Activated CD4-positive, alpha-beta T cell treated with anti-CD3 and anti-CD28 coated beads for 24 hours (primary cell): ENCODE results near the gene GGACT.
"Not testable (repeated sequence)": the region's sequence is repeated elsewhere in the genome, so short reads cannot be mapped to it uniquely, and the experiment has no call there.

Experiments
- DNase-seq, 2 donors: peaks; one replicate each; pipeline ENCODE4 v3.0.0-alpha.2; 2020; ENCODE audit warnings: low read depth in 2 of 2

GGACT gene

GRCh38 chr13:100529666-100530377 is 58.8 kb downstream of the GGACT start:
- DNase-seq: no peak

DNA sequence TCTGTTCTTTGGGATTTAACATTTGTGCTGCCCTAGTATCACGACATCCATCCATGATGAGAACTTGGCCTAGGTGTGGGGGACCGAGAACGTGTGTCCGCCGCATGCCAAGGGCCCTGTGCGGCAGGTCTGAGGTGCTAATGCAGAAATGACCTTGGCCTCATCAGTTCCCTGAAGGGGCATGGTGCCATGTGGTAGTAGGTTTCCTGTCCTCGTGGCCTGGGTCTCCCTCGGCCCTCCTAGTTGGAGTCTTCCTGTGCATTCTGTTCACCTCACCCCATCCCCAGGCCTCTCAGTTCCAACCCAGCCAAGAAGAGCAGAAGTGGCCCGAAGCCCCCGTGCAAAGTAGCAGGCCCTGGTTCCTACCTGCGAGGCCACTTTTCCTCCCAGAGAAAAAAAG is 59.8 kb downstream of the GGACT start:
- no peak for DNase-seq

GRCh38 chr13:100528353-100528752 is 60.2 kb downstream of the GGACT start:
- DNase-seq: no peak

- DNase-seq: no peak
Measured at GRCh38 chr13:100527644-100528043, 60.9 kb downstream of the GGACT start.

- DNase-seq: no peak
Measured at GRCh38 chr13:100526318-100527000, 62.1 kb downstream of the GGACT start.

DNA sequence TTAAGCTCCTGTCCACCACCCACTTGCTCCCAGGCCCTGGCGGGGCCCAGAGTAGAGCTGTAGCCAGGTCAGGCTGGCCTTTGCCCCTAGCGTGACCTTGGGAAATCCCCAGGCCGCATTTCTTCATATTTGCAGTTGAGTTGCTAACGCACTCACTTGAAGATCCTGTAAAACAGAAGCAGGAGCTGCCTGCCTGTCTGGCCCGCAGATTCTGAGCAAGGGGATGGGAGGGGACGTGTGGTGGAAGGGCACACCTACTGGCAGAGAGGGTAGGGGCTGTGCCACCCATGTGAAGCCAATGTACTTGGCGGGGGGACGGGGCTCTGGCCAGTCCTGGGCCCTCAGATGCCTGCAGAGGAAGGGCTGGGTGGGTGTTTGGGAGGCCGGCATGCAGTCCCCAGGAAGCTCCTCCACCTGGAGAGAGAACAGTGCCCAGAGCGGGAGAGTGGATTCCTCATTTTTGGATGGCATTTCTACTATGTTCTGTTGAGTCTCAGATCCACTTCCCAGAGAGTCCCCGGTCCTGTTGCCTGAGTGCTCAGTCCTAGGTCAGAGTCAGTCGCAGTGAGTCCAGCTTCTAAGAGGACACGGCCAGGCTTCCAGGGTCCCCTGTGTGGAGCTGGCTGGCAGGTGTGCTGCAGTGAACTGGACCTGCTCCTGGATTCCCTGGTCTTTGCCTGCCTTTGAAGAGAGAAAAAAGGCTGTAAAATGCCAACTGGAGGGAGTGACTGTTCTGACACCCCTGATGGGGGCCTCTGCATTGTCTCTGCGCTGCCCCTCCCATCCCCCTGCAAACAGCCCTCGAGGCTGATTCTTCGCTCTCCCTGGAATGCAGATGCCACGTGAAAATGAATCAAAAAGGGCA is 62.9 kb downstream of the GGACT start:
- no peak for DNase-seq

DNA sequence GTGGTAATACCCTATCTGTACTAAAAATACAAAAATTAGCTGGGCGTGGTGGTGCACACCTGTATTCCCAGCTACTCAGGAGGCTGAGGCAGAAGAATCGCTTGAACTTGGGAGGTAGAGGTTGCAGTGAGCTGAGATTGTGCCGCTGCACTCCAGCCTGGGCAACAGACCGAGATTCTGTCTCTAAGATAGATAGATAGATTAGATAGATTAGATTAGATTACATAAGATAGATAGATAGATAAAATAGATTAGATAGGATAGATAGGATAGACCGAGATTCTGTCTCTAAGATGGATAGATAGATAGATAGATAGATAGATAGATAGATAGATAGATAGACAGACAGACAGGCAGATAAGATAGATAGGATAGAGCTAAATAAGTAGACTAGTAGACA is 63.9 kb downstream of the GGACT start:
- DNase-seq: not testable (repeated sequence)

DNA sequence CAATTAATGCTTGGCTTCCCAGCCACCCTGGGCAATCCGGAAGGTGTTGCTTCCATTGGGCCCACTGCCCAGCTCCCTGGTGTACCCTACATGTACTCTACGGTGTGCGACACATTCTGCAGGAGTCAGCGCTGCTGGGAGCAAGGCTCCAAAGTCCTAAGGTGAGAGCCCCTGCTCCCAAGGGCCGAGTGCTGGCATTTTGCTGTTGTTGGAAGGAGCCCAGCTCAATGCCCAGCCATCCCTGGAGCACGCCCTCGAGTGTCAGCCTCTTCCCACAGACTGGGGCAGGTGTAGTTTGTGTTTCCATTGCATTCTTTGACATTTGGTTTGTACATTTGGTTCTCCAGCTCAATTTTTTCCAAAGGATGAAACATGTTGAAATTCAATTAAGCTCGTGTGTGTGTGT is 64.6 kb downstream of the GGACT start:
- no peak for DNase-seq

DNA sequence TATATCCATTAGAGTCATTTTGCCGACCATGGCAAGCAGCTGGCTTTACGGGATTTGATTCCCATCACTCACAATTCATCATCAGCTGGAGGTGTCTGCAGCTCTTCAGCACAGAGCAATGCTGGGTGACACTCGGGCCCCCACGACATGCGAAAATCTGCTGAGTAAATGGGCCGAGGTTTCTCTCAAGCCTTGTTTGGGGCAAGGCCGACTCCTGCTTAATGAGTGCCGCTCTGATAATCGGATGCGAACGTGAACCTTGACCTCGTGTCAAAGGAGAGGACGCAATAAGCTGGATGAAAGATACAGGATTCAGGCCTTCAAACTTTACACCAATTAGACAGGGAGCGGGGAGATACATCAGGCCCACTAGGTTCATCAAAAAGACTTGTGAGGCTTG is 65.2 kb downstream of the GGACT start:
- DNase-seq: no peak

DNA sequence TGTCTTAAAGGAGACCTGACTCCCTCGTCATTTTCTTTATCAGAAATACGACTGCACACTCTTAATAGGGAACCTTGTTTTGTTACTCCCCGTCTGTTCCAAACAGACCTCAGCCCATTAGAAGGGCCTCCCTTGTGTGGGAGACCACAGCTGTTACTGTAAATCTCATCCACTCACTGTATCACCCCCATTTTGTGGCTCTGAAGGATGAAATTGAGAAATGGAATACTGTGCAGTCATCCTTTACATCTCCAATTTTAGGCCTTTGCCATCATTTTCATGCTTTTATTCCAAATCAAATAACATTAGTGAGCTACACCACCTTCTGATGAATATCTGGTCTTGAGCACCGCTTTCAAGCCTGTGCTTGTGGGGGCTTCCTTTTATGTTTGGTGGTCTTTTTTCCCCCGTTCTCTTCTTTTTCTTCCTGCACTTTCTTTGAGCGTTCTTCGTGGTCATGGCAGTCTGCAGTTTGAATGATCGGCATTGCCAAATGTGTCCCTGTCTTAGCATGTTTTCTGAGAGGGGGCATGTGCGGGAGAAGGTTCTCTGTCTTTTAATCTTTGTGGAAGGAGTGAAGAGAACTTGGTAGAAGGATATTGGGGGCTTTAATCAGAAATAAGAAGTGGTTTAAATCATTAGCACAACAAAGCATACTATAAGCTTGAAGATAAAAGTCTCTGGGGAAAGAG is 65.8 kb downstream of the GGACT start:
- no peak for DNase-seq

GRCh38 chr13:100521851-100522617 is 66.6 kb downstream of the GGACT start:
- DNase-seq: no peak

- no peak for DNase-seq
Measured at GRCh38 chr13:100520936-100521850, 67.4 kb downstream of the GGACT start.

- DNase-seq: no peak
Measured at GRCh38 chr13:100519626-100520025, 69.0 kb downstream of the GGACT start.

GRCh38 chr13:100518394-100519062 is 70.1 kb downstream of the GGACT start:
- DNase-seq: no peak

GRCh38 chr13:100517728-100518127 is 70.9 kb downstream of the GGACT start:
- DNase-seq: no peak

GRCh38 chr13:100517135-100517534 is 71.5 kb downstream of the GGACT start:
- no peak for DNase-seq

DNA sequence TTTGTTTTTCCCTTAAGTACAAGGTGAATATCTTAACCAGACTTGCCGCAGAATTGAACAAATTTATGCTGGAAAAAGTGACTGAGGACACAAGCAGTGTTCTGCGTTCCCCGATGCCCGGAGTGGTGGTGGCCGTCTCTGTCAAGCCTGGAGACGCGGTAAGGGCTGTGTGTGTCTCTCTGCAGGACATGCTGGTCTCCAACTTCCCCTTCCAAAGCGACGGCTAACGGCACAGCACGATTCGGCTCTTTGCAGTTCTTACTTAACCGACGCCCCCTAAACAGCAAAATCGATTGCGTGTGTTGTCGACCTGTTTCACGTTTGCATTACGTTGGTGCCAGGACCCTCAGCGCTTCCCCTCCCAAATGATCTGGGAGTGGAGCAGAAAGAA is 73.2 kb downstream of the GGACT start:
- no peak for DNase-seq

GRCh38 chr13:100514788-100515409 is 73.7 kb downstream of the GGACT start:
- DNase-seq: peak; percentile 59 to 61
